GM23248 (cell line): ENCODE data around the gene CTIF.

Experiments used
- EZH2 ChIP-seq: fragments of 200-600 bp; sonication (generic); IDR thresholded peaks from 2 replicates; pipeline ENCODE4 v1.6.1; 2018; ENCODE audit warnings: antibody characterized with exemption, mild to moderate bottlenecking; ENCODE audit not compliant: insufficient read depth, poor library complexity, severe bottlenecking
- EZH2phosphoT487 ChIP-seq: fragments of 200-600 bp; sonication (generic); IDR thresholded peaks from 2 replicates; pipeline ENCODE4 v1.6.1; 2018; ENCODE audit warnings: antibody characterized with exemption, moderate library complexity, mild to moderate bottlenecking, low read depth; ENCODE audit not compliant: insufficient read depth

DNA sequence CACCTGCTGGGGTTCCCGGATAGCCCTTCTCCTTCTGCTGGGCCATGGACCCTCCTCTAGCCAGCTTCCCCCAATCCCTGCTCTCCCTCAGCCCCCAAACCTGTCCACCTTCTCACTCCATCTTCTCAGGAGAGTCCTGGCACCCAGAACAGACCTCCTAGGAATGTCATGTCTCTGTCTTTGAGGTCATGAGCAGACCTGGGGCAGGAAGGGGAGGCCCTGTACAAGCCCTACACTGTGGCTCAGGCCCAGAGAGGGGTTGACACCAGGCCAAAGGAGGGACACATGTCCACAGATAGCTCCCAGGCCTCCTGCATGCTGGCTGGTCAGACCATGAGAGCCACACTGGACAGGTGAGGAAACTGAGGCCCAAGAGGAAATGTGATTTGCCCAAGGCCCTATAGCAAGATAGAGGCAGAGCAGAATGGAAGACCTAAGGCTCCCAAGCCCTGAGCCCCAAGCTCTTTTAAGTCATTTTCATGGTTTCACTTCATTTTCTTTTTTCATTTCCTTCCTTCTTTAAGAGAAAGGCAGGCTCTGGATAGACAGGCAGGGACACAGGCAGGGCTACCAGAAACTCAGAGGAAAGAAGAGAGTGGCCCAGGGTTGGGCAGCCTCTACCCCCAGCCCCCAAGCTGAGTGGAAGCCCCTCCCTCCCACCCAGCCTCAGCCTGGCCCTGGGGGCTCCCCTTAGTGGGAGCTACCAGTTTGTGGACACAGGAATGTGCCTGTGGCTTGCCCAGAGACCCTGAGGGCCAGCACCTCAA lies 252.2 kb downstream of the CTIF start:
- TF ChIP-seq EZH2phosphoT487 (no peak), EZH2 (no peak)
